ENCODE data around the gene TOM1L2.

The TOM1L2 gene

GRCh38 chr17:17994271-17995069, 22.3 kb upstream of the TOM1L2 start:
- DNase-seq: no peak

GRCh38 chr17:17993852-17994251, 21.7 kb upstream of the TOM1L2 start:
- DNase-seq: no peak

GRCh38 chr17:17993366-17993765, 21.2 kb upstream of the TOM1L2 start:
- DNase-seq: no peak

GRCh38 chr17:17990282-17990681, 18.1 kb upstream of the TOM1L2 start:
- DNase-seq: no peak

GRCh38 chr17:17989618-17990017, 17.4 kb upstream of the TOM1L2 start:
- DNase-seq: no peak

- DNase-seq: no peak
These were observed 16.9 kb upstream of the TOM1L2 start for GRCh38 chr17:17989081-17989480.

- no peak for DNase-seq
These were observed 16.3 kb upstream of the TOM1L2 start for GRCh38 chr17:17988427-17988945.

- DNase-seq: no peak
These were observed 15.7 kb upstream of the TOM1L2 start for GRCh38 chr17:17987901-17988300.

- DNase-seq: no peak
These were observed 15.1 kb upstream of the TOM1L2 start for GRCh38 chr17:17987187-17987896.

- DNase-seq: no peak
These were observed 13.4 kb upstream of the TOM1L2 start for GRCh38 chr17:17985555-17985954.

- DNase-seq: no peak
These were observed 13.0 kb upstream of the TOM1L2 start for GRCh38 chr17:17985153-17985552.

- DNase-seq: no peak
These were observed 11.6 kb upstream of the TOM1L2 start for GRCh38 chr17:17983776-17984175.

- DNase-seq: no peak
These were observed 11.2 kb upstream of the TOM1L2 start for GRCh38 chr17:17983376-17983775.

GRCh38 chr17:17982801-17983200, 10.6 kb upstream of the TOM1L2 start:
- DNase-seq: no peak

GRCh38 chr17:17981330-17981729, 9.1 kb upstream of the TOM1L2 start:
- no peak for DNase-seq

GRCh38 chr17:17979778-17980177, 7.6 kb upstream of the TOM1L2 start:
- no peak for DNase-seq

GRCh38 chr17:17978481-17979424, 6.6 kb upstream of the TOM1L2 start:
- DNase-seq: no peak

GRCh38 chr17:17976931-17977570, 4.9 kb upstream of the TOM1L2 start:
- DNase-seq: no peak

- no peak for DNase-seq
These were observed 3.2 kb upstream of the TOM1L2 start for GRCh38 chr17:17975436-17975835.

GRCh38 chr17:17972952-17973254, 703 bp upstream of the TOM1L2 start:
- no peak for DNase-seq

- DNase-seq: no peak
These were observed 622 bp downstream of the TOM1L2 start for GRCh38 chr17:17971431-17972125.
